ENCODE results near the gene MIGA2. TPM values are rescaled to one million over a fixed set of nuclear protein-coding genes. Genes with fewer than 3 reads are reported as not detected.
A peak's percentile ranks its signal among the peaks of the same experiment; 100 is the strongest.

MIGA2 gene
- total and polyA plus RNA-seq, 7 experiments from 2014 or later: 7.1 to 73.4 (median 60.2) TPM

GRCh38 chr9:129072171-129072570 is 35.7 kb downstream of the MIGA2 start:
- CTCF ChIA-PET: interaction anchor here (0.7 to 0.9 kb wide), 2 partner anchors 11 to 58 kb away, joined by 4 read pairs; no protein-coding TSS in a partner anchor
- H3K27me3 Mint-ChIP-seq: no peaks in the 10 kb centered on the region
- H3K9me3 Mint-ChIP-seq: no peaks in the 10 kb centered on the region
- H3K27me3 ChIP-seq (ENCODE audit: control insufficient read depth in 2 of 2, insufficient read depth in 2 of 2, low read length in 2 of 2): no peaks in the 10 kb centered on the region
- H3K4me1 ChIP-seq (ENCODE audit: control insufficient read depth in 2 of 2, insufficient read depth in 2 of 2, low read length in 2 of 2): peaks cover 12 to 41% of the 10 kb centered on the region in 2 donors
- H3K4me1 Mint-ChIP-seq: peaks cover 20 to 46% (median 30%) of the 10 kb centered on the region in 7 donors
- H3K4me3 ChIP-seq (ENCODE audit: low read length): no peak overlapping the region
- H3K36me3 ChIP-seq (ENCODE audit: control insufficient read depth in 2 of 3, insufficient read depth in 3 of 3, low read length in 3 of 3): peaks cover 0 to 18% (median 0%) of the 10 kb centered on the region in 3 experiments
- peak overlapping the region in 5 of 10 donors; percentile 2 to 39 (median 32) for H3K4me3 Mint-ChIP-seq
- H3K27ac Mint-ChIP-seq: peak overlapping the region in 7 of 9 donors; percentile 26 to 85 (median 74)
- POLR2A ChIA-PET: no interaction called here
- intact Hi-C loops (cut with micrococcal nuclease): no loop called here
- H3K9me3 ChIP-seq (ENCODE audit: control insufficient read depth in 2 of 3, low read length in 3 of 3): no peaks in the 10 kb centered on the region
- H3K27ac ChIP-seq (ENCODE audit: low read depth, low read length): no peak overlapping the region
- ATAC-seq: no peak
- H3K36me3 Mint-ChIP-seq: peaks cover 0 to 6% (median 0%) of the 10 kb centered on the region in 5 donors
- no peak for DNase-seq

- Mint-ChIP-seq H3K9me3 (no peaks in the 10 kb centered on the region), H3K27ac (peak overlapping the region in 8 of 9 donors; percentile 18 to 89 (median 67)), H3K4me1 (peaks cover 16 to 41% (median 27%) of the 10 kb centered on the region in 7 donors), H3K36me3 (peaks cover 0 to 6% (median 0%) of the 10 kb centered on the region in 5 donors), H3K27me3 (no peaks in the 10 kb centered on the region), H3K4me3 (peak overlapping the region in 2 of 10 donors; percentile 3 to 19)
- intact Hi-C loops (cut with micrococcal nuclease): no loop called here
- H3K4me1 ChIP-seq (ENCODE audit: control insufficient read depth in 2 of 2, insufficient read depth in 2 of 2, low read length in 2 of 2): peaks cover 12 to 34% of the 10 kb centered on the region in 2 donors
- ATAC-seq (no peak), DNase-seq (peak in 1 of 9 donors; percentile 11)
- no peaks in the 10 kb centered on the region for H3K27me3 ChIP-seq (ENCODE audit: control insufficient read depth in 2 of 2, insufficient read depth in 2 of 2, low read length in 2 of 2)
- no peaks in the 10 kb centered on the region for H3K9me3 ChIP-seq (ENCODE audit: control insufficient read depth in 2 of 3, low read length in 3 of 3)
- POLR2A ChIA-PET: interaction anchor here (1.1 kb wide), 1 partner anchor 15 kb away, joined by 3 read pairs; no protein-coding TSS in a partner anchor
- H3K4me3 ChIP-seq (ENCODE audit: low read length): no peak overlapping the region
- CTCF ChIA-PET: no interaction called here
- peaks cover 0 to 7% (median 0%) of the 10 kb centered on the region in 3 experiments for H3K36me3 ChIP-seq (ENCODE audit: control insufficient read depth in 2 of 3, insufficient read depth in 3 of 3, low read length in 3 of 3)
- no peak overlapping the region for H3K27ac ChIP-seq (ENCODE audit: low read depth, low read length)
These were observed 37.0 kb downstream of the MIGA2 start for GRCh38 chr9:129073404-129073803.

GRCh38 chr9:129074106-129074505 is 37.7 kb downstream of the MIGA2 start:
- H3K27ac ChIP-seq (ENCODE audit: low read depth, low read length): no peak overlapping the region
- no peaks in the 10 kb centered on the region for H3K27me3 ChIP-seq (ENCODE audit: control insufficient read depth in 2 of 2, insufficient read depth in 2 of 2, low read length in 2 of 2)
- H3K4me1 ChIP-seq (ENCODE audit: control insufficient read depth in 2 of 2, insufficient read depth in 2 of 2, low read length in 2 of 2): peaks cover 12 to 27% of the 10 kb centered on the region in 2 donors
- H3K4me1 Mint-ChIP-seq: peaks cover 9 to 36% (median 21%) of the 10 kb centered on the region in 7 donors
- POLR2A ChIA-PET: interaction anchor here (1.1 kb wide), 1 partner anchor 15 kb away, joined by 3 read pairs; no protein-coding TSS in a partner anchor
- DNase-seq: no peak
- no peak for ATAC-seq
- H3K27ac Mint-ChIP-seq: peak overlapping the region in 1 of 9 donors; percentile 82
- peaks cover 0 to 7% (median 0%) of the 10 kb centered on the region in 3 experiments for H3K36me3 ChIP-seq (ENCODE audit: control insufficient read depth in 2 of 3, insufficient read depth in 3 of 3, low read length in 3 of 3)
- no peak overlapping the region for H3K4me3 ChIP-seq (ENCODE audit: low read length)
- H3K27me3 Mint-ChIP-seq: no peaks in the 10 kb centered on the region
- H3K36me3 Mint-ChIP-seq: peaks cover 0 to 2% (median 0%) of the 10 kb centered on the region in 5 donors
- H3K9me3 Mint-ChIP-seq: no peaks in the 10 kb centered on the region
- peak overlapping the region in 1 of 10 donors; percentile 8 for H3K4me3 Mint-ChIP-seq
- CTCF ChIA-PET: no interaction called here
- H3K9me3 ChIP-seq (ENCODE audit: control insufficient read depth in 2 of 3, low read length in 3 of 3): no peaks in the 10 kb centered on the region
- intact Hi-C loops (cut with micrococcal nuclease): no loop called here

- Mint-ChIP-seq H3K27ac (peak overlapping the region in 3 of 9 donors; percentile 14 to 68 (median 68)), H3K36me3 (no peaks in the 10 kb centered on the region)
- ATAC-seq: no peak
These were observed 39.7 kb downstream of the MIGA2 start for GRCh38 chr9:129075996-129076639.

DNA sequence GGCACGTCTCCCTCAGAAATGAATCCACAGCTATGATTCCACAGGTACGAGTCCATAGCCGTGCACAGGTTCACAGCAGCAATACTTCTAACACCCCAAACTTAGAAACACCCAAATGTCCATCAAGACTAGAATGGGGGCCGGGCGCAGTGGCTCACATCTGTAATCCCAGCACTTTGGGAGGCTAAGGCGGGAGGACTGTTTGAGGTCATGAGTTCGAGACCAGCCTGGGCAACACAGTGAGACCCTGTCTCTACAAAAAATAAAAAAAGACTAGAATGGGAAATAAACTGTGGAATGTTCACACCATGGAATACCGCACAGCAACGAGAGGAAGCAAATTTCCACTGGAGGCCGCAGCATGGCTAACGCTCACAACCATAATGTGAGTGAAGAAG is 40.2 kb downstream of the MIGA2 start:
- ChIA-PET CTCF (no interaction called here), POLR2A (no interaction called here)
- H3K4me3 ChIP-seq (ENCODE audit: low read length): no peak overlapping the region
- H3K27me3 ChIP-seq (ENCODE audit: control insufficient read depth in 2 of 2, insufficient read depth in 2 of 2, low read length in 2 of 2): no peaks in the 10 kb centered on the region
- no peaks in the 10 kb centered on the region for H3K9me3 ChIP-seq (ENCODE audit: control insufficient read depth in 2 of 3, low read length in 3 of 3)
- H3K27ac ChIP-seq (ENCODE audit: low read depth, low read length): no peak overlapping the region
- Mint-ChIP-seq H3K9me3 (peaks cover 0 to 4% (median 0%) of the 10 kb centered on the region in 11 donors), H3K27me3 (no peaks in the 10 kb centered on the region), H3K4me1 (peaks cover 4 to 33% (median 26%) of the 10 kb centered on the region in 7 donors), H3K4me3 (no peak overlapping the region), H3K27ac (no peak overlapping the region), H3K36me3 (no peaks in the 10 kb centered on the region)
- H3K4me1 ChIP-seq (ENCODE audit: control insufficient read depth in 2 of 2, insufficient read depth in 2 of 2, low read length in 2 of 2): peaks cover 14 to 15% of the 10 kb centered on the region in 2 donors
- no peak for ATAC-seq
- intact Hi-C loops (cut with micrococcal nuclease): no loop called here
- peaks cover 0 to 3% (median 0%) of the 10 kb centered on the region in 3 experiments for H3K36me3 ChIP-seq (ENCODE audit: control insufficient read depth in 2 of 3, insufficient read depth in 3 of 3, low read length in 3 of 3)
- no peak for DNase-seq

More at GRCh38 chr9:129075996-129076639, 39.7 kb downstream of the MIGA2 start:
- Histone ChIP-seq H3K4me1 (ENCODE audit: control insufficient read depth in 2 of 2, insufficient read depth in 2 of 2, low read length in 2 of 2) (peaks cover 13 to 17% of the 10 kb centered on the region in 2 donors), H3K27me3 (ENCODE audit: control insufficient read depth in 2 of 2, insufficient read depth in 2 of 2, low read length in 2 of 2) (no peaks in the 10 kb centered on the region), H3K36me3 (ENCODE audit: control insufficient read depth in 2 of 3, insufficient read depth in 3 of 3, low read length in 3 of 3) (peaks cover 0 to 5% (median 0%) of the 10 kb centered on the region in 3 experiments), H3K4me3 (ENCODE audit: low read length) (no peak overlapping the region), H3K27ac (ENCODE audit: low read depth, low read length) (no peak overlapping the region), H3K9me3 (ENCODE audit: control insufficient read depth in 2 of 3, low read length in 3 of 3) (no peaks in the 10 kb centered on the region)
- no peak overlapping the region for H3K4me3 Mint-ChIP-seq
- no peak for DNase-seq
- intact Hi-C loops (cut with micrococcal nuclease): no loop called here
- H3K27me3 Mint-ChIP-seq: no peaks in the 10 kb centered on the region
- POLR2A ChIA-PET: no interaction called here
- peaks cover 7 to 36% (median 28%) of the 10 kb centered on the region in 7 donors for H3K4me1 Mint-ChIP-seq
- H3K9me3 Mint-ChIP-seq: peaks cover 0 to 4% (median 0%) of the 10 kb centered on the region in 11 donors
- CTCF ChIA-PET: no interaction called here

GRCh38 chr9:129077236-129077635 is 40.8 kb downstream of the MIGA2 start:
- ATAC-seq (no peak), DNase-seq (no peak)
- H3K4me3 Mint-ChIP-seq: no peak overlapping the region
- H3K27ac Mint-ChIP-seq: no peak overlapping the region
- CTCF ChIA-PET: no interaction called here
- Histone ChIP-seq H3K27me3 (ENCODE audit: control insufficient read depth in 2 of 2, insufficient read depth in 2 of 2, low read length in 2 of 2) (no peaks in the 10 kb centered on the region), H3K9me3 (ENCODE audit: control insufficient read depth in 2 of 3, low read length in 3 of 3) (no peaks in the 10 kb centered on the region), H3K27ac (ENCODE audit: low read depth, low read length) (no peak overlapping the region), H3K4me3 (ENCODE audit: low read length) (no peak overlapping the region), H3K36me3 (ENCODE audit: control insufficient read depth in 2 of 3, insufficient read depth in 3 of 3, low read length in 3 of 3) (peaks cover 0 to 3% (median 0%) of the 10 kb centered on the region in 3 experiments), H3K4me1 (ENCODE audit: control insufficient read depth in 2 of 2, insufficient read depth in 2 of 2, low read length in 2 of 2) (peaks cover 14 to 21% of the 10 kb centered on the region in 2 donors)
- H3K27me3 Mint-ChIP-seq: no peaks in the 10 kb centered on the region
- POLR2A ChIA-PET: no interaction called here
- peaks cover 0 to 4% (median 0%) of the 10 kb centered on the region in 11 donors for H3K9me3 Mint-ChIP-seq
- H3K36me3 Mint-ChIP-seq: no peaks in the 10 kb centered on the region
- intact Hi-C loops (cut with micrococcal nuclease): no loop called here
- H3K4me1 Mint-ChIP-seq: peaks cover 0 to 34% (median 27%) of the 10 kb centered on the region in 7 donors
